Psoas muscle (tissue), 8 donors: ENCODE results near the gene FOXP2. TPM values are rescaled to one million over a fixed set of nuclear protein-coding genes. Genes with fewer than 3 reads are reported as not detected.

Source experiments
- ATAC-seq, 4 donors: fragments of 200-7000 bp; cut with Tn5 transposase; one replicate each; pipeline ENCODE4 v1.9.1; 2020; ENCODE audit warnings: moderate library complexity in 3 of 4, mild to moderate bottlenecking in 2 of 4
- DNase-seq, 2 donors: peaks; one replicate each; pipeline ENCODE4 v3.0.0-alpha.2; 2020
- H3K27ac ChIP-seq: fragments of 200-600 bp; one replicate; pipeline ENCODE4 v1.8.0; 2022
- H3K27me3 ChIP-seq, 3 donors: fragments of 200-600 bp in 1 of 3; one replicate each; pipeline versions ENCODE4 v1.6.1 to v1.8.0; 2013 to 2022; ENCODE audit warnings: low read length in 2 of 3, mild to moderate bottlenecking in 2 of 3, moderate library complexity in 1 of 3; ENCODE audit not compliant: insufficient read depth in 3 of 3
- H3K36me3 ChIP-seq, 2 donors: fragments of 200-600 bp in 1 of 2; one replicate each; pipeline versions ENCODE4 v1.6.1 to v1.8.0; 2013 to 2022; ENCODE audit warnings: low read depth in 1 of 2, mild to moderate bottlenecking in 1 of 2, moderate library complexity in 1 of 2; ENCODE audit not compliant: insufficient read depth in 1 of 2
- H3K4me1 ChIP-seq: fragments of 200-600 bp; one replicate; pipeline ENCODE4 v1.8.0; 2022
- H3K4me3 ChIP-seq: fragments of 200-600 bp; one replicate; pipeline ENCODE4 v1.8.0; 2022; ENCODE audit warnings: mild to moderate bottlenecking
- H3K9me3 ChIP-seq: fragments of 200-600 bp; one replicate; pipeline ENCODE4 v1.8.0; 2022
- WGBS, 3 donors: extraction: QIAGEN DNeasy Blood & Tissue Kit; methylation state at CpG; one replicate each; pipeline versions ENCODE4 v1.1.6 to v1.1.7; 2013; 5-methylcytosine and 5-hydroxymethylcytosine counted together
- intact Hi-C, 2 donors: fragments of 100-400 bp; cut with DNase I; formaldehyde crosslinking; loops; one replicate each; pipeline versions ENCODE4 v1.11.0 to v1.14.2; 2022
- polyA plus RNA-seq, 3 donors: library from polyadenylated mRNA; stranded (reverse); fragments of 200-250 nt; gene quantifications; one replicate each; pipeline ENCODE4 v1.2.3, GENCODE V29; 2013
- total RNA-seq, 4 donors: library from RNA; stranded (reverse); fragmentation: NEBNext Ultra II Directional in 2 of 4; extraction: Animal tissue kit (Norgen Biotek cat#: 25700) in 2 of 4; gene quantifications; one replicate each; pipeline versions ENCODE4 v1.2.1 to v1.2.4, GENCODE V29; 2021 to 2023
- TF ChIP-seq, protein P1 (sequence below): fragments of 200-600 bp; IDR thresholded peaks from one replicate; pipeline ENCODE4 v1.8.0; 2022; ENCODE audit warnings: antibody characterized with exemption
- donor health status: healthy with polysubstance abuse.
- donor health status: DM: no; HTN: no; CAD: no; lungs with moderate emphysema.
- donor health status: Bipolar disorder and iron deficiency.
- donor health status: healthy.
- donor health status: DM: yes; HTN: yes; CAD: no.
- donor health status: DM: no; HTN: no; CAD: no.
- donor health status: DM: no; HTN: no; CAD: no.
- donor health status: DM: yes; HTN: yes; CAD: no.

FOXP2 gene
- total and polyA plus RNA-seq, 7 donors, result 0.35 to 6.7 (median 5.1) TPM

DNA sequence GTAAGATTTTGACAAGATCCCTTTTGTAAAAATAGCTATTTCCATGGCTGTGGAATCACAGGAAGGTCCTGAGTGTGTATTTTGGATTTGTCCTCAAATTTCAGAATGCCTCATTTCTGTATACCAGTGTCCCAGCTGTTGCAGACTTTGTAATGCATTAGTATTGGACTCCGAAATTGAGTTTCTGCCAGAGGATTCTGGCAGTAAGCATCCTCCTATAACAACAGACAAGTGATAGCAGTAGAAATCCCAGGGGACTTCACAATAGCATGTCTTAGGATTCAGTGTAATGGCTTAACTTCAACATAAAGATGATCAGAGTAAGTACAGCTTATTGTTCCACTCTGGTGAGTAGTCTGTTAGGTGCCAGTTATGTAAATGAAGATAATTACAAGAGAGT is 104.6 kb downstream of the FOXP2 start:
- Histone ChIP-seq H3K4me3 (no peak overlapping the region), H3K36me3 (no peaks in the 10 kb centered on the region), H3K27ac (no peak overlapping the region), H3K27me3 (no peaks in the 10 kb centered on the region), H3K9me3 (peaks cover 5% of the 10 kb centered on the region), H3K4me1 (no peaks in the 10 kb centered on the region)
- DNase-seq, result no peak
- no peak for ATAC-seq
- TF ChIP-seq, protein P1, sequence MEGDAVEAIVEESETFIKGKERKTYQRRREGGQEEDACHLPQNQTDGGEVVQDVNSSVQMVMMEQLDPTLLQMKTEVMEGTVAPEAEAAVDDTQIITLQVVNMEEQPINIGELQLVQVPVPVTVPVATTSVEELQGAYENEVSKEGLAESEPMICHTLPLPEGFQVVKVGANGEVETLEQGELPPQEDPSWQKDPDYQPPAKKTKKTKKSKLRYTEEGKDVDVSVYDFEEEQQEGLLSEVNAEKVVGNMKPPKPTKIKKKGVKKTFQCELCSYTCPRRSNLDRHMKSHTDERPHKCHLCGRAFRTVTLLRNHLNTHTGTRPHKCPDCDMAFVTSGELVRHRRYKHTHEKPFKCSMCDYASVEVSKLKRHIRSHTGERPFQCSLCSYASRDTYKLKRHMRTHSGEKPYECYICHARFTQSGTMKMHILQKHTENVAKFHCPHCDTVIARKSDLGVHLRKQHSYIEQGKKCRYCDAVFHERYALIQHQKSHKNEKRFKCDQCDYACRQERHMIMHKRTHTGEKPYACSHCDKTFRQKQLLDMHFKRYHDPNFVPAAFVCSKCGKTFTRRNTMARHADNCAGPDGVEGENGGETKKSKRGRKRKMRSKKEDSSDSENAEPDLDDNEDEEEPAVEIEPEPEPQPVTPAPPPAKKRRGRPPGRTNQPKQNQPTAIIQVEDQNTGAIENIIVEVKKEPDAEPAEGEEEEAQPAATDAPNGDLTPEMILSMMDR, result no peak
- 42 to 59% (median 57%) methylated on average over 1 of the region's 1 CpG for WGBS, 3 donors
- intact Hi-C loops, result no loop called here

DNA sequence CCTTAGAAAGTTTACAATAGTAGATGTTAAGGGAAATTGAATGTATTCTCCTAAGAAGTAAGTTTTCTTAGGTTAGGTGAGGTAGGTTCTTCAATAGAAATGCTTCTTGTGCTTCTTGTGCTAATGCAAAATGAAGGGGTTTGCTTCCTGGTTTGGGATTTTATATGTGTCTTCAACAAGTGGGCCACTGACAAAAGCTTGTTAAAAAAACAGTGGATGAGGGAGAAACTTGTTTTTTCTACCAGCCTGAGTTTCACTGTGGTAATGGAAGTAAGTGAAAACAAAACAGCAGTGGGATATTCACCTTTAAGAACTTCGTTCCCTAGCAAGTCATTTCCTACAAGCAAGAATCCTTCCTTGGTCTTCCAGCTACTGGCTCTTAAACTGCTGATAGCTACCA is 107.5 kb downstream of the FOXP2 start:
- intact Hi-C loops, result no loop called here
- DNase-seq (no peak), ATAC-seq (no peak)
- Histone ChIP-seq H3K27me3 (no peaks in the 10 kb centered on the region), H3K4me3 (no peak overlapping the region), H3K36me3 (no peaks in the 10 kb centered on the region), H3K4me1 (no peaks in the 10 kb centered on the region), H3K27ac (no peak overlapping the region), H3K9me3 (peaks cover 5% of the 10 kb centered on the region)
- TF ChIP-seq, protein P1, result no peak
- WGBS, 3 donors, result 77 to 96% (median 80%) methylated on average over 1 of the region's 1 CpG

DNA sequence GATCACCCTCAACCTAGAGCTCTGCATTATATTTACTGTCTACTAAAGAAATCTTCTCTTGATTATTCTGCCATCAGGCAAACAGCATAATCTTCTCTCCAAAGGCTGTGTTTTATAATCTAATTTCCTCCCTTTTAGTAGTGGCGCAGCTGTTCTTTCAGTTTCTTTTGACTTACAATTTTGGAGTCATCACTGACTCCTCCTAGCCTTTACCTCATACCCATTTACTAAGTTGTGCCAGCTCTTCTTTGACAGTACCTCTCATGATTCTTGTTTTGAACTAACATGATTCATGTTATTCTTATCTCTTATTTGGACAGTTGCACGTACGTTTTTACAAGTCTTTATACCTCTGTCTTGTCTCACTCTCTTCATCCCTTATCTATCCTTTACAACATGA is 113.0 kb downstream of the FOXP2 start:
- ATAC-seq, result no peak
- H3K36me3 ChIP-seq, result no peaks in the 10 kb centered on the region
- H3K27ac ChIP-seq, result no peak overlapping the region
- DNase-seq, result no peak
- H3K9me3 ChIP-seq, result no peaks in the 10 kb centered on the region
- TF ChIP-seq, protein P1, result no peak
- WGBS, 3 donors, result 60 to 68% (median 65%) methylated on average over 3 of the region's 3 CpGs
- peaks cover 25% of the 10 kb centered on the region for H3K4me1 ChIP-seq
- intact Hi-C loops, result no loop called here
- H3K27me3 ChIP-seq, result no peaks in the 10 kb centered on the region
- no peak overlapping the region for H3K4me3 ChIP-seq

DNA sequence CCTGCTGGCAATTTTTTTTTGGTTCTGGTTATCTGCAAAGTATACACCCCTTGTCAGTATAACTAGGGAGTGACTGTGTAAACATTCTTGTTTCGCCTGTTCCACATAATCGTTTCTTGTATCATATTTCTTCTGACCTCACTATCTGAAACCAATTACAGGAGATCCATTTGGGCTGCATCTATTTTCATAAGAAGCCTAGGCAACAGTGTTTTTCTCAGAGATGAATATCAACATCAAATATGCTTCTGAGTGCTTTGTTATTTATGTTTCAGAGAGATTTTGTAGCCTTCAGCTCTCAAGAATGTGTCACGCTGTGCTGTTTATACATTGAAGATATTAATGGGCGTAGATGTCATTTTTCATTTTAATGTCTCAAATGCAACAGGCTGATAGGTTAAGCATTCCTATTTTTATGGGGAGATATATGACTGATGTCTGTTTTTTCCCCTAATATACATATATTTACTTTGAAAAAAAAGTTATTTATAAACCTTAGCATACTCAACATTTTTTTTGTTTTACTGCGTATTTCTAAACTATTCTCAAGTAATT is 115.5 kb downstream of the FOXP2 start:
- H3K9me3 ChIP-seq, result no peaks in the 10 kb centered on the region
- no peaks in the 10 kb centered on the region for H3K27me3 ChIP-seq
- ATAC-seq (peak in 1 of 4 donors; percentile 54), DNase-seq (no peak)
- 25 to 49% (median 43%) methylated on average over 5 of the region's 5 CpGs for WGBS, 3 donors
- peaks cover 25% of the 10 kb centered on the region for H3K4me1 ChIP-seq
- H3K4me3 ChIP-seq, result no peak overlapping the region
- H3K27ac ChIP-seq, result no peak overlapping the region
- TF ChIP-seq, protein P1, result no peak
- intact Hi-C loops, result loop anchor here in 1 of 2 donors (10.0 kb wide), 1 partner anchor 455 kb away; no protein-coding TSS in a partner anchor
- no peaks in the 10 kb centered on the region for H3K36me3 ChIP-seq

DNA sequence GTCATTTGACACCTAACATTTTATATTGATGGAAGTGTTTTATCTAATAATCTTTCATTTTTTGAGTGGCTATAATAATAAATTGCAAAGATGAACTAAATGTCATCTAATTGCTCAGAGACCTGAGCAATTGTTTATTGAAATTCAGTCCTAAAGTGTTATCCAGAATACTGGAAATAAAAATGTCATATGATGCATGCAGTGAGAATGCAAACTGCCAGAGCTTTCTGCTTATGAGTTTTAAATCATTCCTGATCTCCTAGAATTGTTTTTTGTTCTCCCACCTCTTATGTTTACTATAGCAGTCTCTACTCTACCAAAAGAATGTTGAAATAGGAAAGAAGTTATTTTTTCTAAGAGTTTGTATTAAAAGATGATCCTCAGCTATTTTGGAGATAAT is 116.7 kb downstream of the FOXP2 start:
- no peaks in the 10 kb centered on the region for H3K36me3 ChIP-seq
- no peak for ATAC-seq
- no peaks in the 10 kb centered on the region for H3K9me3 ChIP-seq
- no peak overlapping the region for H3K27ac ChIP-seq
- no peak overlapping the region for H3K4me3 ChIP-seq
- intact Hi-C loops, result loop anchor here in 1 of 2 donors (10.0 kb wide), 1 partner anchor 457 kb away; no protein-coding TSS in a partner anchor
- no peaks in the 10 kb centered on the region for H3K27me3 ChIP-seq
- H3K4me1 ChIP-seq, result peaks cover 25% of the 10 kb centered on the region
- DNase-seq, result no peak
- TF ChIP-seq, protein P1, result no peak
